ENCODE results near the gene NPR2.

DNA sequence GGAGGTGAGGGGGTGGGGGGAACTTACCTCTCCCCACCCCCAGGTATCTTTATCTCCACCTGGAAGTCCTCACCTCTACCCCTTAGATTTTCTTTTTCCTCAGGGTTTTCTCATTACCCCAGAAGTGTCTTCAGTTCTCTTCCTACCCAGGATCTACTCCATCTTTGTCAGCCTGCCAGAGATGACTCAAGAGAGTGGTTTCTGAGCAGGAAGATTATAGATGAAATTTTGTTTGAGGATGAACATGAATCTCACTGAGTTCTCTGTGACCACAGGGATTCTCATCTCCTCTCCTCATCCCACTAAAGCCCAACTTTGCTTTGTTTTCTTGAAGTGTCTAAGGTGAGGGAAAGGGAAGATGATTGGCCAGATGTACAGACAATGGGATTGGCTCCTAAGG, 28.7 kb downstream of the NPR2 start:
- TF ChIP-seq CREM (CRISPR knock-in tag; IDR thresholded peaks at IDR 0.05) (no peak), SMAD4 (CRISPR knock-in tag; IDR thresholded peaks at IDR 0.05) (no peak)
- TF ChIP-seq, protein P1, sequence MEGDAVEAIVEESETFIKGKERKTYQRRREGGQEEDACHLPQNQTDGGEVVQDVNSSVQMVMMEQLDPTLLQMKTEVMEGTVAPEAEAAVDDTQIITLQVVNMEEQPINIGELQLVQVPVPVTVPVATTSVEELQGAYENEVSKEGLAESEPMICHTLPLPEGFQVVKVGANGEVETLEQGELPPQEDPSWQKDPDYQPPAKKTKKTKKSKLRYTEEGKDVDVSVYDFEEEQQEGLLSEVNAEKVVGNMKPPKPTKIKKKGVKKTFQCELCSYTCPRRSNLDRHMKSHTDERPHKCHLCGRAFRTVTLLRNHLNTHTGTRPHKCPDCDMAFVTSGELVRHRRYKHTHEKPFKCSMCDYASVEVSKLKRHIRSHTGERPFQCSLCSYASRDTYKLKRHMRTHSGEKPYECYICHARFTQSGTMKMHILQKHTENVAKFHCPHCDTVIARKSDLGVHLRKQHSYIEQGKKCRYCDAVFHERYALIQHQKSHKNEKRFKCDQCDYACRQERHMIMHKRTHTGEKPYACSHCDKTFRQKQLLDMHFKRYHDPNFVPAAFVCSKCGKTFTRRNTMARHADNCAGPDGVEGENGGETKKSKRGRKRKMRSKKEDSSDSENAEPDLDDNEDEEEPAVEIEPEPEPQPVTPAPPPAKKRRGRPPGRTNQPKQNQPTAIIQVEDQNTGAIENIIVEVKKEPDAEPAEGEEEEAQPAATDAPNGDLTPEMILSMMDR (IDR thresholded peaks at IDR 0.05): no peak
- TF ChIP-seq, protein P2, sequence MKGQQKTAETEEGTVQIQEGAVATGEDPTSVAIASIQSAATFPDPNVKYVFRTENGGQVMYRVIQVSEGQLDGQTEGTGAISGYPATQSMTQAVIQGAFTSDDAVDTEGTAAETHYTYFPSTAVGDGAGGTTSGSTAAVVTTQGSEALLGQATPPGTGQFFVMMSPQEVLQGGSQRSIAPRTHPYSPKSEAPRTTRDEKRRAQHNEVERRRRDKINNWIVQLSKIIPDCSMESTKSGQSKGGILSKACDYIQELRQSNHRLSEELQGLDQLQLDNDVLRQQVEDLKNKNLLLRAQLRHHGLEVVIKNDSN (CRISPR knock-in tag; IDR thresholded peaks at IDR 0.05): no peak

Measured in WTC11 (cell line).